B cell (primary cell): ENCODE measurements around the gene PSG2.
"Not testable (repeated sequence)": the region's sequence is repeated elsewhere in the genome, so short reads cannot be mapped to it uniquely, and the experiment has no call there.

ENCODE experiments used
- EZH2 ChIP-seq: IDR thresholded peaks from 2 replicates; pipeline ENCODE4 v1.6.1; 2012; ENCODE audit warnings: borderline replicate concordance, low read depth, mild to moderate bottlenecking, moderate library complexity, low read length; ENCODE audit not compliant: insufficient read depth, poor library complexity, severe bottlenecking
- TF ChIP-seq, protein P1 (sequence below): fragments of 200-600 bp; IDR thresholded peaks from one replicate; pipeline ENCODE4 v1.8.0; 2022; ENCODE audit warnings: antibody characterized with exemption, mild to moderate bottlenecking

DNA sequence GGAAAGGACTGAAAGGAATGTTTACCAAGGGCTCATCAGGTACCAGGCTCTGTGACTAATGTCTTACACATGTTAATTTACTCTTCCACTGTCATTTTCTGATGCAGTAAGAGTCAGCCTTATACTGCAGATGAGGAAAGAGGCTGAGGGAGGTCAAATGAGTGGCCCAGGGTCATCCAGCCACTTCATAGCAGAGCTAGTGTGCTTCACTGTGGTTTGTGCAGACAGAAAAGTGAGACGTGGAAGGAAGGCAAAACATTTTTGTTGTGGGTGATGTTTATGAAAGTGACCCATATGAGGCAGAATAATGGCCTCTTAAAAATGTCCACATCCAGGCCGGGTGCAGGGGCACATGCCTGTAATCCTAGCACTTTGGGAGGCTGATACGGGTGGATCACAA, 22.2 kb downstream of the PSG2 start:
- TF ChIP-seq EZH2 = not testable (repeated sequence)
- TF ChIP-seq, protein P1, sequence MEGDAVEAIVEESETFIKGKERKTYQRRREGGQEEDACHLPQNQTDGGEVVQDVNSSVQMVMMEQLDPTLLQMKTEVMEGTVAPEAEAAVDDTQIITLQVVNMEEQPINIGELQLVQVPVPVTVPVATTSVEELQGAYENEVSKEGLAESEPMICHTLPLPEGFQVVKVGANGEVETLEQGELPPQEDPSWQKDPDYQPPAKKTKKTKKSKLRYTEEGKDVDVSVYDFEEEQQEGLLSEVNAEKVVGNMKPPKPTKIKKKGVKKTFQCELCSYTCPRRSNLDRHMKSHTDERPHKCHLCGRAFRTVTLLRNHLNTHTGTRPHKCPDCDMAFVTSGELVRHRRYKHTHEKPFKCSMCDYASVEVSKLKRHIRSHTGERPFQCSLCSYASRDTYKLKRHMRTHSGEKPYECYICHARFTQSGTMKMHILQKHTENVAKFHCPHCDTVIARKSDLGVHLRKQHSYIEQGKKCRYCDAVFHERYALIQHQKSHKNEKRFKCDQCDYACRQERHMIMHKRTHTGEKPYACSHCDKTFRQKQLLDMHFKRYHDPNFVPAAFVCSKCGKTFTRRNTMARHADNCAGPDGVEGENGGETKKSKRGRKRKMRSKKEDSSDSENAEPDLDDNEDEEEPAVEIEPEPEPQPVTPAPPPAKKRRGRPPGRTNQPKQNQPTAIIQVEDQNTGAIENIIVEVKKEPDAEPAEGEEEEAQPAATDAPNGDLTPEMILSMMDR = not testable (repeated sequence)
